ENCODE results near the gene VIL1.

DNA sequence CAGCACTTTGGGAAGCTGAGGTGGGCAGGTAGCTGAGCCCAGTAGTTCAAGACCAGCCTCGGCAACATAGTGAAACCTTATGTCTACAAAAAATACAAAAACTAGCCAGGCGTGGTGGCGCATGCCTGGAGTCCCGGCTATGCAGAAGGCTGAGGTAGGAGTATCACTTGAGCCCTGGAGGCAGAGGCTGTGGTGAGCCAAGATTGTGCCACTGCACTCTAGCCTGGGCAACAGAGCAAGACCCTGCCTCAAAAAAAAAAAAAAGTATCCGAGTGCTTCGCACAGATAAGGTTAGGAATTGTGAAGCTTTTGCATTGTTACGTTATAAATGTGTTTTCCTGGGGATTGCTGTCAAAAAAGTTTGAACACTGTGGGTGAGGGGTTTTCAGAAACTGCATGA is 15.1 kb upstream of the VIL1 start:
- TF ChIP-seq, protein P1, sequence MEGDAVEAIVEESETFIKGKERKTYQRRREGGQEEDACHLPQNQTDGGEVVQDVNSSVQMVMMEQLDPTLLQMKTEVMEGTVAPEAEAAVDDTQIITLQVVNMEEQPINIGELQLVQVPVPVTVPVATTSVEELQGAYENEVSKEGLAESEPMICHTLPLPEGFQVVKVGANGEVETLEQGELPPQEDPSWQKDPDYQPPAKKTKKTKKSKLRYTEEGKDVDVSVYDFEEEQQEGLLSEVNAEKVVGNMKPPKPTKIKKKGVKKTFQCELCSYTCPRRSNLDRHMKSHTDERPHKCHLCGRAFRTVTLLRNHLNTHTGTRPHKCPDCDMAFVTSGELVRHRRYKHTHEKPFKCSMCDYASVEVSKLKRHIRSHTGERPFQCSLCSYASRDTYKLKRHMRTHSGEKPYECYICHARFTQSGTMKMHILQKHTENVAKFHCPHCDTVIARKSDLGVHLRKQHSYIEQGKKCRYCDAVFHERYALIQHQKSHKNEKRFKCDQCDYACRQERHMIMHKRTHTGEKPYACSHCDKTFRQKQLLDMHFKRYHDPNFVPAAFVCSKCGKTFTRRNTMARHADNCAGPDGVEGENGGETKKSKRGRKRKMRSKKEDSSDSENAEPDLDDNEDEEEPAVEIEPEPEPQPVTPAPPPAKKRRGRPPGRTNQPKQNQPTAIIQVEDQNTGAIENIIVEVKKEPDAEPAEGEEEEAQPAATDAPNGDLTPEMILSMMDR (IDR thresholded peaks at IDR 0.05): no peak
- TF ChIP-seq POLR2A (IDR thresholded peaks at IDR 0.05): no peak

All from ovary (tissue), 3 donors.